G401 (cell line): ENCODE measurements around the gene STAB1. TPM values are rescaled to one million over a fixed set of nuclear protein-coding genes. Genes with fewer than 3 reads are reported as not detected.

Source experiments
- DNase-seq: peaks from one replicate; pipeline ENCODE4 v3.0.0-alpha.2; 2015; ENCODE audit warnings: low spot score
- in situ Hi-C: cut with HindIII; loops from 2 replicates; pipeline ENCODE4 v1.10.0; 2016; ENCODE audit warnings: low sequenced_read_pairs, mixed read lengths
- total RNA-seq: library from RNA; depleted of rRNA; stranded (reverse); fragments of >200 nt; shearing (Covaris generic); gene quantifications from 2 replicates; pipeline ENCODE4 v1.2.3, GENCODE V29; 2014; rRNA removed

STAB1 gene, protein sequence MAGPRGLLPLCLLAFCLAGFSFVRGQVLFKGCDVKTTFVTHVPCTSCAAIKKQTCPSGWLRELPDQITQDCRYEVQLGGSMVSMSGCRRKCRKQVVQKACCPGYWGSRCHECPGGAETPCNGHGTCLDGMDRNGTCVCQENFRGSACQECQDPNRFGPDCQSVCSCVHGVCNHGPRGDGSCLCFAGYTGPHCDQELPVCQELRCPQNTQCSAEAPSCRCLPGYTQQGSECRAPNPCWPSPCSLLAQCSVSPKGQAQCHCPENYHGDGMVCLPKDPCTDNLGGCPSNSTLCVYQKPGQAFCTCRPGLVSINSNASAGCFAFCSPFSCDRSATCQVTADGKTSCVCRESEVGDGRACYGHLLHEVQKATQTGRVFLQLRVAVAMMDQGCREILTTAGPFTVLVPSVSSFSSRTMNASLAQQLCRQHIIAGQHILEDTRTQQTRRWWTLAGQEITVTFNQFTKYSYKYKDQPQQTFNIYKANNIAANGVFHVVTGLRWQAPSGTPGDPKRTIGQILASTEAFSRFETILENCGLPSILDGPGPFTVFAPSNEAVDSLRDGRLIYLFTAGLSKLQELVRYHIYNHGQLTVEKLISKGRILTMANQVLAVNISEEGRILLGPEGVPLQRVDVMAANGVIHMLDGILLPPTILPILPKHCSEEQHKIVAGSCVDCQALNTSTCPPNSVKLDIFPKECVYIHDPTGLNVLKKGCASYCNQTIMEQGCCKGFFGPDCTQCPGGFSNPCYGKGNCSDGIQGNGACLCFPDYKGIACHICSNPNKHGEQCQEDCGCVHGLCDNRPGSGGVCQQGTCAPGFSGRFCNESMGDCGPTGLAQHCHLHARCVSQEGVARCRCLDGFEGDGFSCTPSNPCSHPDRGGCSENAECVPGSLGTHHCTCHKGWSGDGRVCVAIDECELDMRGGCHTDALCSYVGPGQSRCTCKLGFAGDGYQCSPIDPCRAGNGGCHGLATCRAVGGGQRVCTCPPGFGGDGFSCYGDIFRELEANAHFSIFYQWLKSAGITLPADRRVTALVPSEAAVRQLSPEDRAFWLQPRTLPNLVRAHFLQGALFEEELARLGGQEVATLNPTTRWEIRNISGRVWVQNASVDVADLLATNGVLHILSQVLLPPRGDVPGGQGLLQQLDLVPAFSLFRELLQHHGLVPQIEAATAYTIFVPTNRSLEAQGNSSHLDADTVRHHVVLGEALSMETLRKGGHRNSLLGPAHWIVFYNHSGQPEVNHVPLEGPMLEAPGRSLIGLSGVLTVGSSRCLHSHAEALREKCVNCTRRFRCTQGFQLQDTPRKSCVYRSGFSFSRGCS (N-terminal part only)
- total RNA-seq = not detected in 2 replicates

DNA sequence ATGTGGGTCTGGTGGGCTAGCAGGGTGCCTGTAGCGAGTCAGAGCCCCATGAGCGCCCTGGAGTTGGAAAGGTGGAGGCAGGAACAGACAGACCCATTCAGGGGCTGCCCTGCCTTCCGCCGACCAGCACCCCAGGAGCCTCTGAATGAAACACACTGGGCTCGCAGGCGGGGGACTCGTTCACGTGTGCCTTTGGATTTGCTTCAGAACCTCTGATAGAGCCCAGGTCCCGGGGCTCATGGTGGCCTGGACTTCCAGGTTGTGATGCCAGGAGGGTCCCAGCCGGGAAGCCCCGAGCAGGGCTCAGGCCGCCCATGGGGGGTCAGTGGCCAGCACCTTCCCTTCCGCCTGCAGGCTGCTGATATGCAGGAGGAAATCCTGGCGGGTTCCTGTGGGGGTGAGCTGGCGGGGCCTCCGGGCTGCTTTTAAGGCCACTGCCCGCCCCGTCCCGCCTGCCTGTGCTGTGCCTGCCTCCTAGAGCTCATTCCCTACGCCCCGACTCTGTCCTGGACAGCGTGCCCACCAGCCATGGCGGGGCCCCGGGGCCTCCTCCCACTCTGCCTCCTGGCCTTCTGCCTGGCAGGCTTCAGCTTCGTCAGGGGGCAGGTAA lies at the start of gene STAB1:
TSS of gene STAB1 (plus strand) at position 453 of the 610 bp plus-strand sequence. CDS start at position 529, 76 bp downstream.
- DNase-seq = no peak
- in situ Hi-C loops = no loop called here

GRCh38 chr3:52446042-52446441 lies 49.1 kb upstream of the STAB1 start:
- in situ Hi-C loops = no loop called here

GRCh38 chr3:52446631-52447511 lies 48.3 kb upstream of the STAB1 start:
- in situ Hi-C loops = no loop called here
- DNase-seq = peak; percentile 73

More at GRCh38 chr3:52446042-52446441, 49.1 kb upstream of the STAB1 start:
- no peak for DNase-seq

GRCh38 chr3:52447512-52448355 lies 47.4 kb upstream of the STAB1 start:
- in situ Hi-C loops = no loop called here
- no peak for DNase-seq

- in situ Hi-C loops = no loop called here
- DNase-seq = no peak
Measured at GRCh38 chr3:52450489-52451236, 44.5 kb upstream of the STAB1 start.

DNA sequence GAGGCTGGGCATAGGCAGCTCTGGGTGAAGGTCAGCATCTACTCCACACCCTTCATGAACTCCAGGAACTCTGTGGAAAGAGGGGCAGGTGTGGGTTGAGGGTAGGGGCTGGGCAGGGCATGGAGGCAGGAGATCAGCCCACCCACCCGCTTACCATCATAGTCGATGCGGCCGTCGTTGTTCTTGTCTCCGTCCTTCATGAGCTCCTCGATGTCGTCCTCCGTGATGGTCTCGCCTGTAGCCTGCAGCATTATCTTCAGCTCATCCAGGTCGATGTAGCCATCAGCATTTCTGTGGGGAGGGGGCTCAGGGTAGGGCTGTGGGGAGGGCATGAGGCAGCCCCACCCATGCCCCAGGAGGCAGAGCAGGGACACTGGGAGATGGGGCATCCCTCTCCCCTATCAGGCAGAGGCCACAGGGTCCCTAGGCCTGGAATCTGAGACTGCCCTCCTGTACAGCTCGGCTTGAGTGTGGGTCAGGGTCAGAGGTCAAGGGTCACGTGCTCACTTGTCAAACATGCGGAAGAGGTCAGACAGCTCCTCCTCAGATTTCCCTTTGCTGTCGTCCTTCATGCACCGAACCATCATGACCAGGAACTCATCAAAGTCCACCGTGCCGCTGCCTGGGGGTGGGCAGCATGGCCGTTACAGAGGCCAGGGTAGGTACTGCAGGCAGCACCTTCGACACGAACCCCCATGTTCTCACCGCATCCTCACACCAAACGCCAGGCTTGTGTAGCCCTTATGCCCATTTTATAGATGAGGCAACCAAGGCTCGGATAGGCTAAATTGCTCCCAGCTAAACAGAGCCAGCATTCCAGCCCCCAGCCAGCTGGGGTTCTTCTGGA lies 43.7 kb upstream of the STAB1 start:
- in situ Hi-C loops = no loop called here
- DNase-seq = no peak

DNA sequence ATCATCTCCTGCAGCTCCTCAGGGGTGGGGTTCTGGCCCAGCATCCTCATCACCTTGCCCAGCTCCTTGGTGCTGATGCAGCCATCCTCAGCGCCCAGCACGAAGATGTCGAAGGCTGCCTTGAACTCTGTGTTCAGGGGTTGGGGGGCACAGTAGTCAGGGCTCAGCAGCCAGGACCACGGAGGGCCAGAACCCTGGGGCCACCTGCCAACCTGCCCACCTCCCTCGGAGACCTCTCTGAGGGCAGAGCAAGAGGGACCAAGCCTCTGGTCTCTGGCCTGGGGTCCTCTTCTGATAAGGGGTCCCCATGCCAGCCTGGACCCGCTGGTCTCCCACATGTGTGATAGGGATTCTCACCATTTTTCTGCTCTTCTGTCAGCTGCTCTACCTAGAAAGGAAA lies 43.0 kb upstream of the STAB1 start:
- in situ Hi-C loops = no loop called here
- no peak for DNase-seq

DNA sequence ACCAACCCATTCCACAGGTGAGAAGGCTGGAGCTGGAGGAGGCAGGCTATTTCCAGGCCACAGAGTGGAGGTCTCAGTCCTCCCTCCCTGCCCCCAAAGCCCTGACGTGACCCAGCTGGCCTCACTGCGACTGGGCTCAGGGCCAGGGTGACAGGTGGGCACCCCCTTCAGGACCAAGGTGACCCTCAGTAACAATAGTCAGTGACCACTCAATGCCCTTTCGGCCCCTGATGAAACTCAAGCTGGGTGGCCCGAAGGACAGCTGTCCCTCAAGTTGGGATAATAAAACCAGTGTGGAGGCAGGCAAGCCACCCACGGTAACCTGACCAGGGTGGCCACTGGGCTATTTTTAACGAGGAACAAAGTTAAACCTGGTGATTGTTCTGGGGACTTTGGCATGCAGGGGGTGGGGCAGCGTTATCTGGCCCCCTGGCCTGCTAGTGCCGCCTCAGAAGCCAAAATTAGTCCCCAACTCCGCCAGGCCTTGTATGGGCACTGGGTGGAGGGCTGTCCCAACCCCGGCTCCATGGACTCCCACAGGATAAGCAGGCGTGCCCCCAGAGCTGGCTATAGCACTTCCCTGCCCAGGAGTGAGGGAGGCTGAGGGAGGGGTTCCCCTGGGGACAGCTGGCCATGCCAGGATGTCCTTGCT lies 42.4 kb upstream of the STAB1 start:
- in situ Hi-C loops = no loop called here
- no peak for DNase-seq

GRCh38 chr3:52453496-52454249 lies 41.5 kb upstream of the STAB1 start, which contains the start of gene TNNC1:
TSS of gene TNNC1 (minus strand) at chr3:52454041. CDS start at chr3:52454015, 26 bp downstream.
- in situ Hi-C loops = no loop called here
- DNase-seq = no peak

DNA sequence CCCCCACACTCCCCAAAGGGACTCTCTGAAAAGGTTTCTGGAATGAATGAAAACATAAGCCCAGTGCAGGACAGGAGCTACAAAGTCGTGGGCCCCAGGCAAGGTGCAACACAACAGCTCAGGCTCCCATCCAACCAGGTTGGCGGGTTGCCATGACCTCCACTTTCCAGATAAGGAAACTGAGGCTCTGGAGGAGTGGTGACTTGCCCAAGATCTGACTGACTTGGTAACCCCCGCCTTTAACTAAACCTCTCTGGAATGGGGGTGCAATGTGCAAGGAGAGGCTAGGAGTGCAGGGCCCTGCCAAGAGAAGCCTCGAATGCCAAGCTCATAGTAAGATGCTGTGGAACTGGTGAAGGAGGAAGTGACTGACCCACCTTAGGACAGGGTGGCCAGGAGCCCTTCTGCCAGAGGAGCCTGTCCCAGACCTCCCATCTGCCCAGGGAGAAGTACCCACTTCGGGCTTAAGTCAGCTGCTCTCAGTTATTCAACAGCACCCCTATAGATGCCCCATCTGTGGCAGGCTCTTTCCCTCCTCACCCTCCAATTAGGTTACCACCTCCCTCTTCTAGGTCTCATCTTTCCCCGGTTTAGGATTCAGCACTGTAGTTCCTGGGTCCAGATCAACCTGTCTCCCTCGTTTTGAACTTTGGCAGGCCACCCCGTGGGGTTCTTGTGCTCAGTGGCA lies 40.7 kb upstream of the STAB1 start:
- in situ Hi-C loops = no loop called here
- DNase-seq = peak; percentile 55

GRCh38 chr3:52454938-52455282 lies 40.2 kb upstream of the STAB1 start:
- in situ Hi-C loops = no loop called here

DNA sequence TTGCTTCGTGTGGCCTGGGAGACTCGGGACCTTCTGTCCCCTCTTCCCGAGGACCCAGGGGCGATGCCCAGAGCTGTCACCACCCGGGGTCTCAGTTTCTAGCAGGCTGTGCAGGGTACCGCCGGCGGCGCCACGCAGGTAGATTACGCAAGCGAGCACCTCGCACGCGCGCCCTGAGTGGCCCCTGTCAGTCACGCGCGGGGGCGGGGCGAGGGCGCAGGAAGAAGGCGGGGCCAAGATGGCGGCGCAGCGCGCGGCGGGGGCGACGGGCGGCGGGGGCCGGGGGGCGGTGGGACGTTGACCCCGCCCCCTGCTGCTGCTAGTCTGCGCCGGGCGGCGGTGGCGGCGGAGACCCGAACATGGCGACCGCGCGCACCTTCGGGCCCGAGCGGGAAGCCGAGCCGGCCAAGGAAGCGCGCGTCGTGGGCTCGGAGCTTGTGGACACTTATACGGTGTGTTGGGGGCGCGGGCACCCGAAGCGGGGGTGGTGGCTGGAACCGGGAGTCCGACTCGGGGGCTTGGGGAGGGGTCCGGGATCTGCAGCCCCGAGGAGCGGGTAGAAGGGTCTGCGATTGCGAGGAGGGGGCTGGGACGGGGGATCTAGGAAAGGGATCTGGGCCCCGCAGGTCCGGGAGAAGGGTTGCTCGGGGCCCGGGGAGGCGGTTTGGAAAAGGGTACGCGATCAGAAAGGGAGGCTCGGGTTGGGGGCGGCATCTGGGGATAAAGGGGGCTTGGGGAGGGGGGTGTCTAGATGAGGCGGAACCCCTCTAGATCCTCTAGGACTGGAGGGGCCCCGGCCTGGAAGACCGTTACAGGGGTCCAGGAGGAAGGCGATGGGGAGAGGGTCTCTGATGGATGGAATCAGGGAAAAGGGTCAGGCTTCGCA lies 39.6 kb upstream of the STAB1 start, which contains the start of gene NISCH:
TSS of gene NISCH (plus strand) at position 322 of the 886 bp plus-strand sequence. CDS start at position 360, 38 bp downstream.
- DNase-seq = peak; percentile 85
- in situ Hi-C loops = no loop called here

More at GRCh38 chr3:52454938-52455282, 40.2 kb upstream of the STAB1 start:
- no peak for DNase-seq
